GM12891 (cell line): Measurements from ENCODE around the gene EXOSC9.

ENCODE experiments used
- POLR2AphosphoS5 ChIP-seq: IDR thresholded peaks from 2 replicates; pipeline ENCODE4 v1.6.1; 2011; ENCODE audit warnings: low read depth, low read length, control low read depth
- SPI1 ChIP-seq: IDR thresholded peaks from 2 replicates; pipeline ENCODE4 v1.6.1; 2011; ENCODE audit warnings: low read depth, low read length, control low read depth

GRCh38 chr4:121785479-121785878, 15.6 kb upstream of the EXOSC9 start:
- no peak for TF ChIP-seq POLR2AphosphoS5
- TF ChIP-seq SPI1: no peak
